ENCODE measurements around the gene KDM6A. TPM values are rescaled to one million over a fixed set of nuclear protein-coding genes. Genes with fewer than 3 reads are reported as not detected.

KDM6A gene
- total RNA-seq, 4 donors from 2014 or later: 20.5 to 47.0 (median 33.0) TPM

DNA sequence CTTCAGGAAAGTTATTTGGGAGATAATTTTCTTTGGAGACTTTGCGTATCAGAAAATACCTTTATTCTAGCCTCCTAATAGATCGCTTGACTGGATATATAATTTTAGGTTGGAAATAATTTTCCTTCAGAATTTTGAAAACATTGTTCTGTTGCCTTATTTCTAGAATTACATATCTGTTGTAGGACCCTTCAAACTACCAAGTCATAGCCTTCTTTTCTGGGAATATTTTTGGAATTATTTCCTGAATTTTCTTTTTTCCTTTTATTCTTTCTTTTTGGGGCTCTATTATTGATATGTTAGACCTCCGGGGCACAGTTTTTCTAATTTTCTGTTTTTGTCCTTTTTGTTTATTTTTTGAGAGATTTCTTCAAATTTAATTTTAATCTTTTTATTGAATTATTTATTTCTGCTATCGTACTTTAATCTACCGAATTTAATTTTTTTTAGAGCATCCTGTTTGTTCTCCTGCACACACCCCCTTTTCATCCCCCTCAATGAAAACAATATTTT, 100.5 kb downstream of the KDM6A start:
- TF ChIP-seq, protein P1, sequence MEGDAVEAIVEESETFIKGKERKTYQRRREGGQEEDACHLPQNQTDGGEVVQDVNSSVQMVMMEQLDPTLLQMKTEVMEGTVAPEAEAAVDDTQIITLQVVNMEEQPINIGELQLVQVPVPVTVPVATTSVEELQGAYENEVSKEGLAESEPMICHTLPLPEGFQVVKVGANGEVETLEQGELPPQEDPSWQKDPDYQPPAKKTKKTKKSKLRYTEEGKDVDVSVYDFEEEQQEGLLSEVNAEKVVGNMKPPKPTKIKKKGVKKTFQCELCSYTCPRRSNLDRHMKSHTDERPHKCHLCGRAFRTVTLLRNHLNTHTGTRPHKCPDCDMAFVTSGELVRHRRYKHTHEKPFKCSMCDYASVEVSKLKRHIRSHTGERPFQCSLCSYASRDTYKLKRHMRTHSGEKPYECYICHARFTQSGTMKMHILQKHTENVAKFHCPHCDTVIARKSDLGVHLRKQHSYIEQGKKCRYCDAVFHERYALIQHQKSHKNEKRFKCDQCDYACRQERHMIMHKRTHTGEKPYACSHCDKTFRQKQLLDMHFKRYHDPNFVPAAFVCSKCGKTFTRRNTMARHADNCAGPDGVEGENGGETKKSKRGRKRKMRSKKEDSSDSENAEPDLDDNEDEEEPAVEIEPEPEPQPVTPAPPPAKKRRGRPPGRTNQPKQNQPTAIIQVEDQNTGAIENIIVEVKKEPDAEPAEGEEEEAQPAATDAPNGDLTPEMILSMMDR (IDR thresholded peaks at IDR 0.05; ENCODE audit: low read depth): no peak

DNA sequence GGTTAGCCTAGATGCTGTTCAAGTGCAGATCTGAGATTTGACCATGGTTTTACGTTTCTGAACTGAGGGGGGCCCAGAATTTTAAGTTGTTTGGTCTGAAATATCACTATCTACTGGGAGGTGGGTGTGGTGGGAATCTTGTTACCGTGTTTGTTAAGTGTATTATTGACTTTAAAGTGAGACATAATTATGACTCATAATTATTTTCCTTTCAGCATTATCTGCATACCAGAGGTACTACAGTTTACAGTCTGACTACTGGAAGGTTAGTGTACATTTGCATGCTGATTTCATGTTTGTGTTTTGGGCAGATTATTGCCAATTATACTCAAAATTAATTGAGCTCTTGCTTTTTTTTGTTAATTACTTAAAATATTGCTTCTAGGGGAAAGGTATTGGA, 101.5 kb downstream of the KDM6A start:
- TF ChIP-seq, protein P1 (IDR thresholded peaks at IDR 0.05; ENCODE audit: low read depth): no peak

DNA sequence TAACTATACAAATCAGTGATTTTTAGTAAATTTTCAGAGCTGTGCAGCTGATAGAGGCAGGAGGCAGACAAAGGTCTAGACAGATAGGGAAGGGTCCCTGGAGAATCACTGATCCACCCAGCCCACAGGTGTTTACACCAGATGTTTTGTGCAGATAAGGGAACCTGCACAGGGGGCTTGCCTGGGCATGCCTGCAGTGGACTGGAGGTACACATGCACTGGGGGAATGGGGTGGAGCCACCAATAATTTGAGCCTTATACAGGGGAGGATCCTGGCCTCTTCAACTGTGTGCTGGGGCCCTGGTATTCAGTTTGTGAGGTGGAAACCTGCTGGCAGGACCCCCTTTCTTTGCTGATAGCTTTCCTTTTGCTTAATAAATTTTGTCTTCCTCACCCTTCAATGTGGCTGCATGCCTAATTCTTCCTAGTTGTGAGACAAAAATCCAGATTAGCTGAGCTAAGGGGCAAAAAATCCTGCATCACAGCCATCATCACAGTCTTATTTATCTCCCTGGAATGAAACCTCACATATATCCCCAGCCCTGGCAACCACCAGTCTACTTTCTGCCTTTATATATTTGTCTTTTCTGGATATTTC, 102.8 kb downstream of the KDM6A start:
- TF ChIP-seq, protein P1 (IDR thresholded peaks at IDR 0.05; ENCODE audit: low read depth): no peak

DNA sequence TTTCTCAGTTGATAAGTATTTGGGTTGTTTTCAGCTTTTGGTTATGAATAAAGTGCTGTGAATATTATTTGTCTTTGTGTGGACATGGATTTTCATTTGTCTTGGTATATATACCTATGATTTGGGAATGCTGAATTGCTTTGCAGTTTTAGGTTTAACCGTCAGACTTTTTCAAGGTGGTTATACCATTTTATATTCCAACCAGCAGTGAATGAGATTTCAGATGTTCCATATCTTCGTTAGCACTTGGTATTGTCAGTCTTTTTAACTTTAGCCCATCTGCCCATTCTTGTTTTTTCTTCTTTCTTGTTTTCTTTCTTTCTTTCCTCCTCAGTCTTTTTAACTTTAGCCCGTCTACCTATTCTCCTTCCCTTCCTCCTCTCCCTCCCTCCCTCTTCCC, 106.0 kb downstream of the KDM6A start:
- TF ChIP-seq, protein P1 (IDR thresholded peaks at IDR 0.05; ENCODE audit: low read depth): no peak

DNA sequence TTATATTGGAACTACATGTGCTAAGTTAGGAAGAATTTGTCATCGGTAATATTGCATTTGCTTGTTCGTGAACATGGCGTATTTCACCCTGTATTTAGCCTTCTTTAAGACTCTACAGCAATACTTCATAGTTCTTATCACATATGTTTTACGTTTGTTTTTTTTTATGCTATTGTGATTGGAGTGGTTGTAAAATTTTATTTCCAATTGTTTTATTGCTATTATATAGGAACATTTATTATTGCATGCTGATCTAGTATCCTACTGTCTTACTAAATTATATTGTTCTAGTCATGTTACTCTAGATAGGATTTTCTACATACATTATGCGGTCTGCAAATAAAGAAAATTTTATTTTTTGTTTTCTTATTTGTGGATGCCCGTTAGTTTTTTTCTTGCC, 107.4 kb downstream of the KDM6A start:
- TF ChIP-seq, protein P1 (IDR thresholded peaks at IDR 0.05; ENCODE audit: low read depth): no peak

DNA sequence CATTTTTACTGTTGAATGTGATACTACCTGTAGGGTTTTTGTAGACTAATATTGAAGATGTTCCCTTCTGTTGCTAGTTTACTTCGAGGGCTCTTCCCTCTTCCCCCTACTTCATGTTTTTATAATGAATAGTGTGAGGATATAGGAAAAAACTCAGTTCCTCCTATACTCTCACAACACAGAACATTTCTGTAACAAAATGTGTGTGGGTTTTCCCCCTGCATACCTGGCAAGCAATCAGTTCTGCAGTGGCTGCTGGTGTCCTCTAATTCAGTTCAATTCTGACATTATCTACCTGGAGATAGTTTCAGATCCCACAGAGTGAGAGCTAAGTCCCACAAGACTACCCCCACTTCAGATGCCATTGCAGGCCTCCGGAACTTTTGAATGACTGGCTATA, 107.9 kb downstream of the KDM6A start:
- TF ChIP-seq, protein P1 (IDR thresholded peaks at IDR 0.05; ENCODE audit: low read depth): no peak

DNA sequence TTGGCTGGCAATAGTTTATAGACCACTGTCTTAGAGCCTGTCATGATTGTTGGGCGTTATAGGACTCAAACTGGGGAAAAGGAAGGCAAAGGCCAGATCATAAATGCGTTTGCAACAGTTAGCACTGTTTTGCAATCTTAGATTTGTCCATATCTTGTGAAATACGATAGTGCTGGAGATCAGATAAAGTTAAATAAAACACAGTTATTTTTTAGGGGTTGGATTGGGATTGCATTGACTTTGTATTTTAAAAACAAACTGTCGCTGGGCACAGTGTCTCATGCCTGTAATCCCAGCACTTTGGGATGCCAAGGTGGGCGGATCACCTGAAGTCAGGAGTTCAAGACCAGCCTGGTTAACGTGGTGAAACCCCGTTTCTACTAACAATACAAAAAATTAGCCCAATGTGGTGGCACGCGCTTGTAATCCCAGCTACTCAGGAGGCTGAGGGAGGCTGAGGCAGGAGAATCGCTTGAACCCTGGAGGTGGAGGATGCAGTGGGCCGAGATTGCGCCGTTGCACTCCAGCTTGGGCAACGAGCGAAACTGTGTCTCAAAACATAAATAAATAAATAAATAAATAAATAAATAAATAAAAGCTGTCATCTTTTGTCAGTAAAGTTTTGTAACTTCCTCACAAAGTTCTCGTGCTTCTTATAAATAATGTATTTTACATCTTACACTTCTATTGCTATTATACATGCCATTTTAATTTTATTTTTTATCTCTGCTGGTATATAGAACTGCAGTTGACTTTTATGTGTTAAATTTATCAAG, 117.2 kb downstream of the KDM6A start:
- TF ChIP-seq, protein P1 (IDR thresholded peaks at IDR 0.05; ENCODE audit: low read depth): no peak
